ENCODE results near the gene NFIX.

The NFIX gene

DNA sequence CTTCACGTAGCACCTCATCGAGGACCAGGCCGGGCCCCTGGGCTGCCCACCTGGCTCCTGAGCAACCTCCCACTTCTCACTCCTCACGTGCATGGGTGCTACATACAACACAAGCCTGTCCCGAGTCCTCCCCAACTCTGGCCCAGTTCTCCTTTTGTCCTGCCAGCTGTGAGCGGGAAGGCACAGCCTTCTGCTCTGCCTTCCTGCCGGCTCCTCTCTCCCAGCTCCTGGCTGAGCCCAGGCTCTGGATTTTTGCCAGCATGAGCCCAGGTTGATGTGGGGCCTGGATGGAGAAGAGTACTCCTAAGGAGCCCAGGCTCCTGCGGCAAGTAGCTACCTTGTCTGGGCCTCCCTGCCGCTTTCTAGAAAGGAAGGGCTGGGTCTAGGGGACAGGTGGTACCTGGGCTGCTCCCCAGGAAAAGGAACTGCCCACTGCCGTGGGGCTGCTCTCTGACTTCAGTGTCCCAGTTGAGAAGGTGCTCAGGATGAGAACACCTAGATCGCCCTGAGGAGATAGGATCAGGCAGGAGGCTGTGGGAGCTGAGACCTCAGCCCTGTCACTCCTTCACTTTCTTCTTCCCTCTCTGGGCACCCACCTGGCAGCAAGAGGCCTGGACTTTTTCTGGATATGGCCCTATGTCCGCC lies 83.7 kb downstream of the NFIX start:
- DNase-seq, result no peak

DNA sequence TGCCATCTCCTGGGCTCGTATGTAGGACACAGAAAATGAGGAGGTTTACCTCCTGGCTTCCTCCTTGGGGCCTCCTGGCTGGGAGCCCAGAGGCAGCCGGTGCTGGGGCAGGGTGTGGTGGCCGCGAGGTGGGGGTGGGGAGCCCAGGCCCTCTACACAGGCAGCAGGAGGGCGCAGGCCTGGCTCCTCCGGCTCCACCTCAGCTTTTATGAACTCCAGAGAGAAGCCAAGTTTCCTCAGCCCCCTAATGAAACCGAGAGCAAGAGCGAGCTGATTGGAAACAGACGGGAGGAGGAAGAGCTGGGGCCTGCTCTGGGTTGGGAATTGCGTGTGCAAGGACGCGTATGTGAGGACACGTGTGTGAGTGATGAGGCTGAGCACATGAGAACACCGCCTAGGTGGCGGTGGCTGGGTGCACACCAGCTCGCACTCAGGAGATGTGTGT lies 84.3 kb downstream of the NFIX start:
- DNase-seq, result no peak

DNA sequence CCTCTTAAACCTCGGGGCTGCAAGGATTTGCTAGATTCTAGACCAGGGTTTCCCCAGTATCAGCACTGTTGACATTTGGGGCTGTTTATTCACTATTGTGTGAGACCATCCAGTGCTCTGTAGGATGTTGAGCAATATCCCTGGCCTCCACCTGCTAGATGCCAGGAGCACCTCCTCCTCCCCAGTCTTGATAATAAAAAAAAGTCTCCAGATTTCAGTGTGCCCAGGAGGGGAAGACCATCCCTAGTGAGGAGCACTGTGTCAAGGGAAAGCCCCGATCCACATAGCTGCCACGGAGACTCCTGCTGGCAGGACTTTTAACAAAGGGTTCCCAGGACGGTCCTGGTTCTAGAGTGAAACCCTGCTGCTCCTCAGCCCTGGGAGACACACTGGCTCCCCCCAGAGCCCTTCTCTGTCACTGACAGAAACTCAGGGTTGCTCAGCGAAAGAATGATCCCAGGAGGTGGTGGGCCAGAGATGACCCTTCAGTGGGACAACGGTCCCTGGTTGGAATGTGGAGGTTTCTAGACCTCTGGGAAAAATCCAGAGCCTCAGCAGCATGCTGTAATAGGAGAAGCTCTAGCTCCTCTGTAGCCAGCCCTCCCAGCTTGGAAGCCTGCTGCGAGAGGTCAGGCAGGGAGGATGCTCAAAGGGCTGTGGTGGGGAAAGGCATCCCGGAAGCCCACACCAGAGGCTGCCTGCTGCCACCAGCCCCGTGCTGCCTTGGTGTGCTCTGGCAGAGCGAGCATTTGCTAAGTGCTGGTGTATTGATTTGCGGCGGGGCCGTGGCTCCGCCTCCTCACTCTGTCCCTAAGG lies 87.1 kb downstream of the NFIX start:
- no peak for DNase-seq

- DNase-seq, result no peak
These were observed 87.7 kb downstream of the NFIX start for GRCh38 chr19:13083008-13083404.

- DNase-seq, result no peak
These were observed 88.4 kb downstream of the NFIX start for GRCh38 chr19:13083627-13084026.

- DNase-seq, result no peak
These were observed 90.4 kb downstream of the NFIX start for GRCh38 chr19:13085666-13086065.

DNA sequence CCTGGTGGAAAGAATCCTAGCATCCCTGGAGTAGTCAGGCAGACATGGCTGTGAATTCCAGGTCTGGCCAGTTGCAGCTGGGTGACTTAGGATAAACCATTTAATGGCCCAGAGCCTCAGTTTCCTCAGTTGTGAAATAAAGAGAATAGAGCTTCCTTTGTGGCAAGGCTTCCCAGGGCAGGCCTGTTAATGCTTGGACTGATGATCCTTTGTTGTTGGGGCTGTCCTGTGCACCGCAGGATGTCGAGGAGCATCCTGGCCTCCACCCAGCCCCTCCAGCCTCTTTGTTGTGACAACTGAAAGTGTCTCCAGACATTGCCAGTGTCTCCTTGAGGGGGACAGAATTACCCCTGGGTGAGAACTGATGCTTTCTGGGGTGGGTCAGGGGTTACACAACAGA lies 91.1 kb downstream of the NFIX start:
- no peak for DNase-seq

DNA sequence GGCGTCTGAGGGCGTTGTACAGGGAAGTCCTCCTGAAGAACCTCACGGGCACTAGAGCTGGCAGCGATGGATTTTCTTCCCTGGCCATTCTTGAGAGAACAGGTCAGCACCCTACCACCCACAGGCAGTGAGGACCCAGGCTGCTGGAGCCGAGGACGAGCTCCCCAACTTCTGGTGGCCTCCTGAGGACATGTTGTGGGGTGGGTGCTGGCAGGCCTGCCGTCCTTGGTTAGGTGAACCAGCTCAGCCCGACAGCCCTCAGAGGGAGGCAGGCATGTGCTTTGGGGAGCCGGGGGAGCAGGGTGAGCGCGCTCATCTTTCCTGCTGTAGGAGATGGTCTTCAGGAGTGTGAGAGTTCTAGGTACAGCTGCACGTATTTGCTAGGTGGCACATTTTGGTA lies 92.0 kb downstream of the NFIX start:
- no peak for DNase-seq

DNA sequence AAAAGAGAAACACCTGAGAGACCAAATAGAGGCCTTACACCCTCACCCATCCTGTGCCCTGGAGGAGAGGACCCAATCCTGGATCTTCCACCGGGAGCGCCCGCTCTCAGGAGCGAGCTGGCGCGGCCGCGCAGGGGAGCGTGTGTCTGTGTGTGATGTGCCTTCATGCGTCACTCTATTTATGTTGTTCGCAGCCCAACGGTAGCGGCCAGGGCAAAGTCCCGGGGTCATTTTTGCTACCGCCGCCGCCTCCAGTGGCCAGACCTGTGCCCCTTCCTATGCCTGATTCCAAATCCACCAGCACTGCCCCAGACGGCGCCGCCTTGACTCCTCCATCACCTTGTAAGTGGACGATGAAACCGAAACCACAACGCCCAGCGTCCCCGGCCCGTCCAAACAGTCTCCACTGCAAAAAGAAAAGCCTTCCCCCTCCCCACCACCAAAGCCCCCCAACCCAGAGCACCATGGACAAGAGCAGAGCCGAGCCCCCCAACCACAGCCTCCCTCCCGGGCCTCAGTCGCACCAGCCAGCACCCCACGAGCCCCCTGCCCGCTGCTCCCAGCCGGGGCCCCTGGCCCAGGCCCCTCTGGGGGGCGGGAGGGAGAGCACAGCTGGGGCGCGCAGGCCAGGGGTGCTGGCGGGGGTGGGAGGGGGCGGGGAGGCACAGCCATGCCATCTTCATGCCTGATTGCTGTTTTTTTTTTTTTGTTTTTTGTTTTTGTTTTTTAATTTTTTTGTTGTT lies 92.7 kb downstream of the NFIX start:
- DNase-seq, result no peak

DNA sequence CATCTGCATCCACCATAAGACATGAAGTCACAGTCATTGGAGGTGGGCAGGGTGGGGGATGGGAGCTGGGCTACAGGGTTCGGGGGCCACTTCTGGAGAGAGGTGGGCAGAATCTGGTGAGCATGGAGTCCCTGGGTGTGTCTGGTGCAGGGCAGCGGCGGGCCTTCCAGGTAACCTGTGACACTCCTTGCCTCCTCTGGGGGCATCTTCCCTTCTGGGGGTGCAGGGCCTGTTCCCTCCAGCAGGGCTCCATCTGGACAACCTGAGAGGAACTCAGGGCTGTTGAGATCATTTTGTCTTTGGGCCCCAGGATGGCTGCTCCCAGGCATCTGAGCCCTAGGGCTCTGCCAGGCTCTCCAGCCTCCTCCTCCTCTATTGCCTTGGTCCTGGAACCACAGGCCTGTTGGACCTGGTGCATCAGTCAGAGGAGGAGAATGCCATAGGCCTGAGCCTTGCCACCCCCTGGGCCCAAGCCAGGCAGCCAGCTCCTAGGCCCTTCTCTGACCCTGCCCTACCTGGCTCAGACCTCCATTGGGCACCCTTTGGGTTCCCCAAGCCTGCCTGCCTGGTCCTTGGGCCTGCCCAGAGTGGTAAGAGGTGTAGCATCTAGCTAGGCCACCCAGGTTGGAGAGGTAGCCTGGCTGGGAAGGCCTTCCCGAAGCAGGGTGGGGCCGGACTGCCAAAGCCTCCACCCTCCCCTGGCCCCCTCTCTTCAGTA lies 94.0 kb downstream of the NFIX start:
- DNase-seq, result peak; percentile 9

DNA sequence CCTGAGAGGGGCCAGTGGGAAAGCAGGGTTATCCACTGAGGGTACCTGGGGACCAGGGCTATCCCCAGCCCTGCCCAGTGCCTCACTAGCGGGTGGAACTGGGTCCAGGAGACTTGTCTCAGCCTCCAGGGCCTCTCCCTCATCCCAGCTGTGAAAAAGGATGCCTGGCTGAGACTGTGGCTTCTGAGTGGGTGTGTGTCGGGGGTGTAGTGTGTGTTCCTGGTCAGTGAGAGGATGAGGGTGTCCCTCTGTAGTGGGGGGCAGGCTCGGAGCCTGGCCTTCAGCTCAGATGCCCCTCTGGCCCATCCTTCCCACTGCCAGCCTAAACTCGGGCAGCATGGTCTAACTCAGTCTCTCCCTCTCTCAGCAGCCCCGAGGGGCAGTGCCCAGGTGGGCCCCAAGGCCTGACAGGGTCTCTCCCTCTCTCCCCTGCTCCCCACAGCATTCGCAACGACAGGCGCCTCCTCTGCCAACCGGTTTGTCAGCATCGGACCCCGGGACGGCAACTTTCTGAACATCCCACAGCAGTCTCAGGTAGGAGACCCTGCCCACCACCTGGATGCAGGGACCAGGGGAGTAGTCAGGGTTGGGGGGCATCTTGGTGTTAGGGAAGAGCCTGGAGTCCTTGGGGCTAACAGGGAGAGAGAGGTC lies 94.7 kb downstream of the NFIX start:
- DNase-seq, result no peak

- DNase-seq, result no peak
These were observed 95.4 kb downstream of the NFIX start for GRCh38 chr19:13090511-13091231.

- DNase-seq, result no peak
These were observed 96.3 kb downstream of the NFIX start for GRCh38 chr19:13091400-13092157.

GRCh38 chr19:13092158-13092543 lies 96.9 kb downstream of the NFIX start:
- no peak for DNase-seq

- no peak for DNase-seq
These were observed 97.4 kb downstream of the NFIX start for GRCh38 chr19:13092606-13093235.

GRCh38 chr19:13093407-13094105 lies 98.3 kb downstream of the NFIX start:
- DNase-seq, result peak; percentile 86

DNA sequence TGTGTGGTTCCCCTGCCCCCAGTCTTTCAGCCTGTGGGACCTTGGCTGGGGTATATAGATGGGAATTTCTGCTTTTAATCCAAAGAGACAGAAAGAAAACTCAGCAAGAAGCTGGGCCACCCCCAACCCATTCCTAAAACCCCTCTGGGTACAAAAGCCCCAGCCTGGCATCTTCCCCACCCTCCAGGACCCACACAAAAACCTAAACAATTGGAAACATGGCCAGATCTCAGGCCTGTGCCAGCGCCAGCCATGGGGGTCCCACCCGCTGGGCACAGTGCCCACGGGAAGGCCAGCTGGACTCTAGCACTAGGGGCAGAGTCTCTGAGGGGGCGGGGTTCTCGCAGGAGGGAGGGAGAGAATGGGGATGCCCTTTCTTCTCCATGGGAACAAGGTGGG lies 98.8 kb downstream of the NFIX start:
- DNase-seq, result no peak

GRCh38 chr19:13094771-13095392 lies 99.6 kb downstream of the NFIX start:
- DNase-seq, result peak; percentile 14

DNA sequence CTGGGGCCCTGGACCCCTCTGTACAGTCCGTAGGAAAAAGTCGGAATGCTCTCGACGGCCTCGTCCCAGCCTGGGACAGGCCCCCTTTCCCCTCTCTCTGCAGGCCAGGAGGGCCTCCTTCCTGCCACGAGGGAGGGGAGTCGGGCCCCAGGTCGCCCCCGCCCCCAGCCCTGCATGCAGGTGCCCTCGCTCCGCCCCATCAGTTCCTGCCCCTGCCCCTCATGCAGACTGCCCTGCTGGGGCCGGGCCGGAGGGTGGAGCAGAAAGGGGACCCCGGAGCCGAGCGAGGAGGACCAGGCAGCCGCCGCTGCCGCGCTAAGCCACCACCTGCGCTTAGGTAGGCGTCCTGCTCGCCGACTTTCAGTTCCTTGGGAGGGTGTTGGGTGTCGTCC lies 100.1 kb downstream of the NFIX start:
- DNase-seq, result peak; percentile 40
